Activated CD4-positive, CD25-positive, alpha-beta regulatory T cell treated with anti-CD3 and anti-CD28 coated beads, Interleukin-2, amount 50 U/mL, for 16 hours (primary cell): ENCODE results near the gene SLC49A4.
"Not testable (repeated sequence)": the region's sequence is repeated elsewhere in the genome, so short reads cannot be mapped to it uniquely, and the experiment has no call there.

Experiments
- DNase-seq: peaks from one replicate; pipeline ENCODE4 v3.0.0-alpha.2; 2020; ENCODE audit warnings: low read depth, low spot score

The SLC49A4 gene, protein sequence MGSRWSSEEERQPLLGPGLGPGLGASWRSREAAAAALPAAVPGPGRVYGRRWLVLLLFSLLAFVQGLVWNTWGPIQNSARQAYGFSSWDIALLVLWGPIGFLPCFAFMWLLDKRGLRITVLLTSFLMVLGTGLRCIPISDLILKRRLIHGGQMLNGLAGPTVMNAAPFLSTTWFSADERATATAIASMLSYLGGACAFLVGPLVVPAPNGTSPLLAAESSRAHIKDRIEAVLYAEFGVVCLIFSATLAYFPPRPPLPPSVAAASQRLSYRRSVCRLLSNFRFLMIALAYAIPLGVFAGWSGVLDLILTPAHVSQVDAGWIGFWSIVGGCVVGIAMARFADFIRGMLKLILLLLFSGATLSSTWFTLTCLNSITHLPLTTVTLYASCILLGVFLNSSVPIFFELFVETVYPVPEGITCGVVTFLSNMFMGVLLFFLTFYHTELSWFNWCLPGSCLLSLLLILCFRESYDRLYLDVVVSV

DNA sequence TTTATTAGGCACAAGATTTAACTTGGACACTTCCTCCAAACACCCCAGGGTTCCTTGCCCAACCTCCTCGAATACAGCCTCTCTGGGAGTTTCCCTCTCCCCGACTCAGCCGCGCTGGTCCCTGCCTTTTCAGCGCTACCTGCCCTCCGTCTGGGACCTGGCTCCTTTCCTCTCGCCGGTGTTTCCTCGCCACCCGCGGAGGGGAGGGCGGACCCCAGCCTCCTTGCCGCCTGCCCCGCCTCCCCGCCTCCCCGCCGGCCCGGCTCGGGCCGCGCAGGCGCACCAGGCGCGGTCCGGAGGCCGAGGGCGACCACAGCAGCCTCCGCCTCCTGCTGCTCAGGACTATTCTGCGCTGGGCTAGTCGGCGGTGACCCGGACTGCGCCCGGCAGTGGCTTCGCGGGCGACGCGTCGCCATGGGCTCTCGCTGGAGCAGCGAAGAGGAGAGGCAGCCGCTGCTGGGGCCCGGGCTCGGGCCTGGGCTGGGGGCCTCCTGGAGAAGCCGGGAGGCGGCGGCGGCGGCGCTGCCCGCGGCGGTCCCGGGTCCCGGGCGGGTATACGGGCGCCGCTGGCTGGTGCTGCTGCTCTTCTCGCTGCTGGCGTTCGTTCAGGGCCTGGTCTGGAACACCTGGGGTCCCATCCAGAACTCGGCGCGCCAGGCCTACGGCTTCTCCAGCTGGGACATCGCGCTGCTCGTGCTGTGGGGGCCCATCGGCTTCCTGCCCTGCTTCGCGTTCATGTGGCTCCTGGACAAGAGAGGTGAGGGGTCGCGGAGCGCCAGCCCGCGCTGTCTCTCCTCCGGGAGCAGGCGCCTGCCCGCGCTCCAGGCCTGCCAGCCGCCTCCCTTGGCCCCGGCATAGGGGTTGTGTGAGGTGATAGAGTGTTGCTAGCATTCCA, at the start of gene SLC49A4:
SLC49A4 (plus strand) TSS at position 291 of the 895 bp plus-strand sequence; CDS start at position 415, 124 bp downstream.
- DNase-seq, result peak; percentile 37

DNA sequence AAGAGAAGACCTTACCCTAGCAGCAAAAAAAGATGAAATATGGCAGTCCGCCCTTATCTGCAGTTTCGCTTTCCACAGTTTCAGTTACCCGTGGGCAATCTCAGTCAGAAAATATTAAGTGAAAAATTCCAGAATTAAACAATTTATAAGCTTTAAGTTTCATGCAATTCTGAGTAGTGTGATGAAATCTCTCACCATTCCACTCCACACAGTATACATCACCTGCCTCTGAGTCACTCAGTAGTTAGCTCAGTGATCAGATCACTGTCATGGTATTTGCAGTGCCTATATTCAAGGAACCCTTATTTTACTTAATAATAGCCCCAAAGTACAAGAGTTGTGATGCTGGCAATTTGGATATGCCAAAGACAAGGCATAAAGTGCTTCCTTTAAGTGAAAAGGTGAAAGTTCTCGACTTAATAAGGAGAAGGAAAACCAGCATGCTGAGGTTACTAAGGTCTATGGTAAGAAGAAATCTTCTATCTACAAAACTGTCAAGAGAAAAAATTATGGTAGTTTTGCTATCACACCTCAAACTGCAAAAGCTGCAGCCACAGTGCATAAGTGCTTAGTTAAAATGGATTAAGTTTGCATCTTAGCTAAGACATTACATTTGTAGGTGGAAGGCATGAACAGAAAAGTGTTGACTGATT, 49.4 kb upstream of the SLC49A4 start:
- DNase-seq, result no peak

DNA sequence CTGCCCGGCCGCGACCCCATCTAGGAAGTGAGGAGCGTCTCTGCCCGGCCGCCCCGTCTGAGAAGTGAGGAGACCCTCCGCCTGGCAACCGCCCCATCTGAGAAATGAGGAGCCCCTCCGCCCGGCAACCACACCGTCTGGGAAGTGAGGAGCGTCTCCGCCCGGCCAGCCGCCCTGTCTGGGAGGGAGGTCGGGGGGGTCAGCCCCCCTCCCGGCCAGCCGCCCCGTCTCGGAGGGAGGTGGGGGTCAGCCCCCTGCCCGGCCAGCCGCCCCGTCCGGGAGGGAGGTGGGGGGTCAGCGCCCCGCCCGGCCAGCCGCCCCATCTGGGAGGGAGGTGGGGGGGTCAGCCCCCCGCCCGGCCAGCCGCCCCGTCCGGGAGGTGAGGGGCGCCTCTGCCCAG, 47.6 kb upstream of the SLC49A4 start:
- DNase-seq, result not testable (repeated sequence)

DNA sequence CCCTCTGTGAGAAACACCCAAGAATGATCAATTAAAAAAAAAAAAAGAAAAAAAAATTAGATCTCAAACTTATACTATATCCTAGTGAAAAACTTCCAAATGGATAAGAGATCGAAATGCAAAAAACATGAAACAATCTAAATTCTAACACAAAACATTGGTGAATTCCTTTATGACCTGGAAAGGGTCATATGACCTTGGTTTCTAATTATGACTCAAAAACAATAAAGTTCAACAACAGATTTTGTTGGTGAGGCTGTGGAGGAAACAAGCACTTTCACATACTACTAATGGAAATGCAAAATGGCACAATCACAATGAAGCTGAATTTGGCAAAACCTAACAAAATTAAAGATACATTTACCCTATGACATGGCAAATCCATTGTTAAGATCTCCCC, 46.5 kb upstream of the SLC49A4 start:
- DNase-seq, result no peak

DNA sequence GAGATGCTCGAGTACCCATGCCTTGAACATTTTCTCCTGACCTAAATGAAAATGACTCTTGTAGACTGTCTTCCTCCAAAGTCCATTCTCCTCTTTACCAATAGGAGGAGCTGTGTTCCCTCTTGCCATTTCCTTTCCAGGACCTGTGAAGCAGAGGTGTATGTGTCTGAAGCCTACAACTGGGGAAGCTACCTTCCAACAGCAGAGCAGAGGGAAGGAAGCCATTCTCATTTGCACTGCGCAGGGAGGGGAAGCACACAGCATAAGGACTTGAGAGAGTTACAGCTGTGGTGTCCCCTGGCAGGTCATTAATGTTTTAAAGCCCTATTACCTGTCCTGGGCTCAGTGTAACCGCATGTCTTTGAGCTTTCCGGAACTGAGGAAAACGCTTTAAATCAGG, 39.9 kb upstream of the SLC49A4 start:
- DNase-seq, result no peak

DNA sequence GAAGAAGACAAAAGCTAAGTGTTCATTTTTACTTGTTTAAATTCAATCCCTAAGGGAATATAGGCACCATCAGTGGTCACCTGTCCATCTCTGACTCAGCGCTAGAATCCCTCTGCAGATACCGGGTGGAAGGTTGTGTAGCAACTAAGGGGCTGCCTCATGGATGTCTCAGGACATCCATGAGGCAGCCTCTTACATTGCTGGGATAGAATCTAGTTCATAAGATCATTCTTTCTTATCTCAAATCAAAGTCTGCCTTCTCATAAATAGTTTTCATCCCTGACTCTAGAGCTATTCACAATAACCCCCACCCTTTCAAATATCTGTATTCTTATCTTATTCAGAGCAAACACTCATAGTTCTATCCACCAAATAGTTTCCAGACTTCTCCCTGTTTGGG, 39.4 kb upstream of the SLC49A4 start:
- DNase-seq, result no peak

DNA sequence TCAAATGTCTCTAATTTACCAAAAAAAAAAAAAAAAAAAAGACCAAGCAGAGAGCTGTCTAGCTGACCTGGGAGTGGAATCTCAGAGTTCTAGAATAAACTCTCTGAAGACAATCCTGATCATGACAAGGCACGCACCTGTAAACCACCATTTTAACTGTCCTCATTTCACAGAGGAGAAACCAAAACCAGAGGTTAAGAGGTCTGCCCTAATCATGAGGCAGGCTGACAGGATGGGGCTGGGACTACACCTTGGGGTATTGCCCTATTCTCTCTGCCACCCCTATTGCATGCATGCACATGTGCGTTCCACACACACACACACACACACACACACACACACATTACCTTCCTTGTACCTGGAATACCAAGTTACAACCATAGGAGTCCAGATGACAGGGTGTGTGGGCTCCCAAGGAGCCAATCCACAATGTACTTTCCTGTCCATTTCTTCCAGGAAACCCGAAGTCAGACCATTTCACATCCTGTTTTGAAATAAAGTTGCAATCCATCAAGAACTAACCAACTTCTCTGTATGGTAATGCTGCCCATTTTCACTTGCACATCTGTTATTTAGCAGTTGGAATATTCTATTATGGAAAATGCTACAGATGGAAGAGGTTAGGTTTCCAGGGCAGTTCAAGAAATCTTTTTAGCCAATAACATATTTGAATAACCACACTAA, 35.9 kb upstream of the SLC49A4 start:
- DNase-seq, result no peak

DNA sequence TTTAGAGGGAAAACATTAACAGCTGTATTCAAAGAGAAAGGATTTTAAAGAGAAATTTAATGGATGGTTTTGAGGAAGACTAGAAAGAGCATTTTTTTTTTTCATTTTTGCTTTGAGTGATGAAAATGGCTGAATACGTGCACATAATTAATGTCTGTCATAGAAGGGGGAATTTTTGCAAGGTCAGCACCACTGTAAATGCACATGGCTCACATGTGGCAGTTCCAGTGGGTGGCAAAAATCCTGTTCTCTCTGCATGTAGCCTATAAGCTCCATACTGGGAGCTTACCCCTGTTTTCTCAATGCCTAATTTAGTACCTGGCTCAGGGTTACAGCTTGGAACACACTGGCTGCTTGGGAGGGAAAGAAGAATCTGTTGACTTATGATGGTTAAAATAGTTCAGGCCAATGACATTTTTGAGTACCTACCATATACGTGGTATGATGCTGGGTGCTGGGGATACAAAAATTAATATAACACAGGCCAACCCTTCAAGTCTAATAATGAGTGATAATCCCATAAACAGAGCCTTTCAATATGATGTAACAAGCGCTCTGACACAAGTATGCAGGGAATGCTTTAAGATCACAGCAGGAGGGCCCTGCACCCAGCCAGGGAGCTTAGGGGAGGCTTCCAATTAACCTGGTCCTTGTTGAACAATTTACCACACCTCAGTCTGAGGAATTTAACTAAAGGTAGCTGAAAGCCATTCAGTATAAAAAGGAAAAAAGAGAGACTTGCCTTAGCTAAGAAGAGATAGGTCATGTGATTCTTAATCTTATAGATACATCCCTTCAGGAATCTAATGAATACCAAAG, 34.2 kb upstream of the SLC49A4 start:
- no peak for DNase-seq

DNA sequence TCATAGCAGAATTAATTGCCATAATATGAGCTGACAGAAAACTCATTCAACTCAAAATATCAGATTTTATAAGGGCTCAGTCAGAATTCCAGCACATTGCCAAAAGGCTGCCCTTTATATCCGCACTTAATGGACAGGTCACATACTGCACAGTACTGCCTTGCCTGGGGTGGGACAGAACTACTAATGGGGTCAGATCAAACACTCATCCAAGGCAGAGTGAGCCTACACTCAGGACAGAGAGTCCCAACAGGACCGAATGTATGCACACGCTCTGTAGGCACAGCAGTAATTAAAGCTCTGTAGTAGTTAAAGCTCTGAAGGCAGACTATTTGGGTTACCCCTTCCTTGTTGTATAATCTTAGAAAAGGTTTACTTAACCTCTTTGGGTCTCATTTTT, 28.4 kb upstream of the SLC49A4 start:
- no peak for DNase-seq

DNA sequence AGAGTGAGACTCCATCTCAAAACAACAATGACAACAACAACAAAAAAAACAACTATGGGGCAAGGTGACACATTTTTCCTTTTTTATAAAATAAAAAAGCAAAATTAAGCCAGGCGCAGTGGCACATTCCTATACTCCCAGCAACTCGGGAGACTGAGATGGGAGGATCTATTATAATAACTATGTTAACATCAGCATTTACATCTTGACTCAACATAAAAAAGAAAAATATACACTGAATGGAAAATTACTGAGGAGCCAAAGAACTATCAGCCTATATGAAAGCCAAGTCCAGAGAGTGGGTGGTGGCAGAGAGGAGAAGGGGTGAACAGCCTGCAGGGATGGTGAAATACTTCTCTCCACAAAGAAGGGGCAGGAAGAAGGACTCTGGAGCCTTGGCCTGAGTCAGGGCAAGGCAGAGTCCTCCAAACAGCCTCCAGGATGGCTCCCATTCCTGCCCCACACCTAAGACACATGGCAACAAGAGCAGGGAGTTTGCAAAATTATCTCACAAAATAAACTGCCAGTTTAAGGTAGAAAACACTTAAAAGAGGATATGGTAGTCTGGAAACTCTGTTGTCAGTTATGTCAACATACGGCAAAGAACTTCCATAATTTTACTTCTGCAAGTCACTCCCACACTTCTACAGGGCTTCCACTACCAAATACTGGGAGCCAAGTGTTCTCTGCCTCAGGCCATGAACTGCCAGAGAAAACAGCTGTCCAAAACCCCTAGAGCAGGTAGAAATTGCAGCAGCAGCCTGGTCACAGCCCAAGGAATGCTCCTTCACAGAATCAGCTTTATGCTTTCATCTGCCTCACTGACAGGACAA, 27.1 kb upstream of the SLC49A4 start:
- no peak for DNase-seq

DNA sequence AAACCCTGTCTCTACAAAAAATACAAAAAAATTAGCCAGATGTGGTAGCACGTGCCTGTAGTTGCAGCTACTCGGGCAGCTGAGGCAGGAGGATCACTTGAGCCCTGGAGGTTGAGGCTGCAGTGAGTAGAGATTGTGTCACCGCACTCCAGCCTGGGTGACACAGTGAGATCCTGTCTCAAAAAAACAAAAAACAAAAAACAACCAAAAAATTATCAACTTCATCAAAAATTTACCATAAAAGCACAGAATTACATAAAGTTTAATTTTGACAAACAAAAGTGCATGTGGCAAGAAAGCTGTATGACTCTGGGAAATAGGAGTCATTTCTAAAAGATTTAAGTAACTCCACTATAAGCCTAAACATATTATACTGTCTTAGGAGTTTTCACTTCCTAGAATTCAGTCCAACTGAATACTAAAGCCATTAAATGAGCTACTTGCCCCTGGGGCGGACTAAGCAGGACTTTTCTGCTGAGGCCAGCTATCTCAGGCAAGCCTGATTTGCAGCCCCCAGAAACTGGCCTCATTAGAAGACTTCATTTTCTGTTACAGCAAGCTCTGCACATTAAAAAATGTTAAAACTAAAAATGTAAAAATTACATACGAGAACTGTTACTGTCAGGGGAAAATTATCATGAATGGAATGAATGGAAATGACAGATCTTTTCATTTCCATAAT, 24.2 kb upstream of the SLC49A4 start:
- DNase-seq, result no peak

DNA sequence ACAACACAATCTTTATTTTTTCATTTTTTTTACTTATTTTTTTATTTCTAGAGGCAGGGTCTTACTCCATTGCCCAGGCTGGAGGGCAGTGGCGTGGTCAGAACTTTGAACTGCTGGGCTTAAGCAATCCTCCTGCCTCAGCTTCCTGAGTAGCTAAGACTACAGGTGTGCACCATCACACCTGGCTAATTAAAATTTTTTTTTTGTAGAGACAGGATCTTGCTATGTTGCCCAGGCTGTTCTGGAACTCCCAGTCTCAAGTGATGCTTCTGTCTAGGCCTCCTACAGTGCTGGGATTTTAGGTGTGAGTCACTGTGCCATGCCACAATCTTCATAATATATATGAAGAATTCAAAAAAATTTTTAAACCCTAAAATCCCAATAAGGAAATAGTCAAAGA, 22.0 kb upstream of the SLC49A4 start:
- no peak for DNase-seq

DNA sequence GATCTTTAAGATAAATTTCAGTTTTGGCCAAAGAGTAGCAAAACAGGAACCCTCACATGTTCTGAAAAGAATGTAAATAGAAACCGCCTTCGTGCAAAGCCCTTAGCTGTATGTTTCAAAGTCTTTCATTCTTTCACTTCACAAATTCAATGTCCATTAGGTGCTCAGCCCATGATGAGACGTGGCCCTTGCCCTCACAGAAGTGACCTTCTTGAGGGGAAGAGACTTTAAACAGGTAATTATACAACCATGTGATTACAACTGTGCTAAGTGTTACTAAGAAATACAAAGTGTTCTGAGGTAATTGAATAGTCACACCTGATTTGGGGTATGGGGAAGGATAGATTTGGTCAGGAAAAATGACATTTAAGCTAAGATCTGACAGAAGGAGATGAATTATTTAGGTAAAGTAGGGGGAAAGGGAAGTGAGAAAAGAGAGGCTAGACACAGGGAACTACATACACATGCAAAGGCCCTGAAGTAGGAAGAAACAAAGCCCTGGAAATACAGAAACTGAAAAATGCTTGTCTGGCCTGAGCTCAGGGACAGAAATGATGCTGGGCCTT, 20.8 kb upstream of the SLC49A4 start:
- no peak for DNase-seq

DNA sequence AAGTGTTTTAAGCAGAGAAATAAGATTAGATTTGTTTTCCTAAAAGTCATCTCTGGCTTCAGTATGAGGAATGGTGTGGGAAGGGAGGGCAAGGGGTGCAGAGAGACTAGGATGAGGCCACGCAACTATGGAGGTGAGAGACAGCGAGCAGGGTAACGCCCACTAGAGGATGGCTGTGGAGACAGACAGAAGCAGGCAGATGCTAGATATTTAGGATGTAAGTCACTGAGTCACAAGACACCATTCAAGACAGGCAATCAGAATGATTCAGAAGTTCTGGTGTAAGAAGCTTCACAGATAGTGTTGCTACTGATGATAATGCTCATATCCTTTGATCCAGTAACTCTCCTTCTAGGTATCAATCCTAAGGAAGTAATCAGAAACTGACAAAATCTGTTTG, 20.3 kb upstream of the SLC49A4 start:
- DNase-seq, result no peak

DNA sequence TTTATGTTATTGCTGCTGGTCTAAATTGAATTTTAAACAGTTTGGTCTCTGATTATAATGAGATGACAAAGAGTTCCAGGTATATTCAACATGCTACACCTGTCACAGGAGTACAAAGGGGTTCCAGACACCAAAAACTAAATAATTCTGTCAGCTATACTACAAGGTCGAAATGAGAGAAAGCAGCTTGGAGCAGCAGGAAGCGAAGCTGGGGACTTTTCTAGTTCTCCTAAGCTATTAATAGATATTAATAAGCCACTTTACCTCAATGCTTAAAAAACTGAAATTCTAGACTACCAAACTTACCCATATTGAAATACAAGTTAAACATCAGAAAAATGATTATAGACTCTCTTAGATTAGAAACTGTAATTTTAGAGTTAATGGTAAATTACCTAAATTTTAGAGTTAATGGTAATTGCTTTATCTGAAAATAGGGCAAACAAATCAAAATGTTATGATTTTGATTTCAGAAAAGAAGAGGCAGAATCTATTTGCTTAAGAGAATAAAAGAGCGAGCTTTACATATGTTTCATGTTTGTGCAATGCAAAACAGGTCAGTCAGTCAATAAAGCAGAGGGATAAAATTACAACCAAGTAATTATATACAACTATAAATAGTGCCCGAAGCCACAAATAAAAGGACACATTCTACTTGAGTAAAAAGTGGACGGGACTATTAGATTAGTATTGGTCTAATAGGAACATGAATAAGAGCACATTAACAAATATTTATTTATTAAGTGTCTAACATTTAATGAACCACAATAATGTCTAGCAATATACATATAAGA, 18.0 kb upstream of the SLC49A4 start:
- DNase-seq, result no peak

DNA sequence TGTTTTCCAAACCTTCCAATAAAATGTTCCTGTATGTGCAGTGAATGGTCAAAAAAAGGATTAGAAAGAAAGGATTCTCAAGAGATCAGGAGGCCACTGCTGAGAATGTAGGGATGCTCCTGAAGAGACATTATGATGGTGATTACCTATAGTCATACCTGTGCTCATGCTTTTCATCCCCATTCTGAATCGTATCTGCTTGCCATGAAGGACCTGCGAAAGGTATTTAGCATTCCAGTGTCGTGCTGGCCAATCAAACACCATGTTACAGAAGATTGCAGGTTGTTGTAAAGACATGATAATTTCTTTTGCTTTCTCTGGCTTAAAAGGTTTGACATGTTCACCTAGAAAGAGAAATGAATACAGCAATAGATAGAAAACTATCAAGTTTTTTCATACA, 17.3 kb upstream of the SLC49A4 start:
- DNase-seq, result no peak

DNA sequence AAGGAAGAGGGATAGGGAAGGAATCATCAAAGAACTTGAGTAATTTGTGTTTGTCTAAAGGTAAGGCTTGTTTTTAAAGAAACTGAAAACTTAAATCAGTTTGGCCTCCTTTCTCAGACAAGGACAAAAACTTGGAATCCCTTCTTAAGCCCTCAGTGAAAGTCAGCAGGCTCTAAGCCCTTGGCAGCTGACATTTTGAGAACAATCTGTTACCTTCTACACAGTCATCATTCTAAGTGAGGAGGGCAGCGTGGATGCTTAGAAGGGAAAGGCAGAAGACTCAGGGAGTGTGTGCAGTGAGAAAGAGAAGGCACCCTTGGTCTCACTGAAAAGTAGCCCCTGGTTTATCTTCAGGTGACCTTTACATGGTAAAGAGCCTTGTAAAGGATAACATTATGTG, 12.1 kb upstream of the SLC49A4 start:
- DNase-seq, result no peak

DNA sequence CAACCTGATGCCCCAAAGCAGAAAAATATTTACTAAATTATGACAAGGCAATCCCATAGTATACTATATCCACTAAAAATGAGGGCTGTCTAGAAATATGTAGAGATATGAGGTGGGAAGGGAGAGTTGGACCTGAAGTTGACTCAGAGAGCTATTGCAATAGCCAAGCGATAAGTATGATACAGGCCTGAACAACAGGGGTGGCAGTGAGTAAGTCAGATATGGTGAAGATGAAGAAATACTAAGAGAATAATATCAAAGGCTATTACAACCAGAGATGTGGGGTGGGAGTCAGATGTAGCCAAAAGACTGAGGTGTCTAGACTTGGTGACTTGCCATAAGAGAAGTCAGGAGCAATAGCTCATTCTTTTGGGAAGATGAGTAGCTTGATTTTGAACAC, 10.4 kb upstream of the SLC49A4 start:
- no peak for DNase-seq
